Sigmoid colon (tissue), 7 donors: ENCODE measurements around the gene C1orf232. TPM values are rescaled to one million over a fixed set of nuclear protein-coding genes. Genes with fewer than 3 reads are reported as not detected.

Experiments
- DNase-seq: peaks from one replicate; pipeline ENCODE4 v3.0.0-alpha.2; 2019
- H3K27ac ChIP-seq, 4 donors: fragments of 200-600 bp; sonication (generic); one replicate each; pipeline ENCODE4 v1.5.1; 2016 to 2019; ENCODE audit warnings: mild to moderate bottlenecking in 1 of 4
- H3K27me3 ChIP-seq, 3 donors: fragments of 200-600 bp; sonication (generic); one replicate each; pipeline ENCODE4 v1.5.1; 2019; ENCODE audit warnings: mild to moderate bottlenecking in 1 of 3
- H3K36me3 ChIP-seq, 4 donors: fragments of 200-600 bp; sonication (generic); one replicate each; pipeline ENCODE4 v1.5.1; 2016 to 2019
- H3K4me1 ChIP-seq, 4 donors: fragments of 200-600 bp; sonication (generic); one replicate each; pipeline ENCODE4 v1.5.1; 2017 to 2019
- H3K4me3 ChIP-seq, 4 donors: fragments of 200-600 bp; sonication (generic); one replicate each; pipeline ENCODE4 v1.5.1; 2017 to 2019; ENCODE audit warnings: mild to moderate bottlenecking in 2 of 4, moderate library complexity in 1 of 4
- H3K9me3 ChIP-seq, 4 donors: fragments of 200-600 bp in 3 of 4; sonication (generic) in 3 of 4; one replicate each; pipeline versions ENCODE4 v1.5.1 to v1.6.1; 2013 to 2019
- EP300 ChIP-seq, 4 donors: sonication (generic); formaldehyde crosslinking; IDR thresholded peaks; one replicate each; pipeline ENCODE4 v1.6.1; 2017; ENCODE audit warnings: antibody characterized with exemption in 4 of 4
- POLR2A ChIP-seq, 2 donors: fragments of 450-650 bp; IDR thresholded peaks; one replicate each; pipeline ENCODE4 v1.6.1; 2016; ENCODE audit warnings: antibody characterized with exemption in 2 of 2, mild to moderate bottlenecking in 2 of 2, moderate library complexity in 2 of 2
- POLR2AphosphoS5 ChIP-seq, 4 donors: sonication (generic); formaldehyde crosslinking; IDR thresholded peaks; one replicate each; pipeline ENCODE4 v1.6.1; 2017; ENCODE audit warnings: antibody characterized with exemption in 4 of 4
- WGBS, 2 donors: extraction: QIAGEN DNeasy Blood & Tissue Kit; methylation state at CpG; one replicate each; pipeline ENCODE4 v1.1.7; 2013; 5-methylcytosine and 5-hydroxymethylcytosine counted together
- intact Hi-C: fragments of 100-400 bp; cut with DNase I; formaldehyde crosslinking; loops from one replicate; pipeline ENCODE4 v1.15.1; 2023
- polyA plus RNA-seq, 3 donors: library from polyadenylated mRNA; stranded (reverse); fragments of 200-250 nt; gene quantifications; one replicate each; pipeline ENCODE4 v1.2.3, GENCODE V29; 2013
- total RNA-seq, 4 donors: library from RNA; depleted of rRNA; stranded (reverse); fragments of >200 nt; gene quantifications; one replicate each; pipeline ENCODE4 v1.1.0, GENCODE V29; 2016
- TF ChIP-seq, protein P1 (sequence below), 4 experiments: fragments of 450-650 bp in 3 of 4; fragments of 200-600 bp in 1 of 4; IDR thresholded peaks; one replicate each; pipeline ENCODE4 v1.5.1; 2016 to 2019; ENCODE audit warnings: antibody characterized with exemption in 4 of 4, mild to moderate bottlenecking in 3 of 4, moderate library complexity in 2 of 4
- donor health status: healthy with polysubstance abuse.
- donor health status: Bipolar disorder and iron deficiency.
- donor health status: healthy.

C1orf232 gene
- total and polyA plus RNA-seq, 7 donors = not detected

DNA sequence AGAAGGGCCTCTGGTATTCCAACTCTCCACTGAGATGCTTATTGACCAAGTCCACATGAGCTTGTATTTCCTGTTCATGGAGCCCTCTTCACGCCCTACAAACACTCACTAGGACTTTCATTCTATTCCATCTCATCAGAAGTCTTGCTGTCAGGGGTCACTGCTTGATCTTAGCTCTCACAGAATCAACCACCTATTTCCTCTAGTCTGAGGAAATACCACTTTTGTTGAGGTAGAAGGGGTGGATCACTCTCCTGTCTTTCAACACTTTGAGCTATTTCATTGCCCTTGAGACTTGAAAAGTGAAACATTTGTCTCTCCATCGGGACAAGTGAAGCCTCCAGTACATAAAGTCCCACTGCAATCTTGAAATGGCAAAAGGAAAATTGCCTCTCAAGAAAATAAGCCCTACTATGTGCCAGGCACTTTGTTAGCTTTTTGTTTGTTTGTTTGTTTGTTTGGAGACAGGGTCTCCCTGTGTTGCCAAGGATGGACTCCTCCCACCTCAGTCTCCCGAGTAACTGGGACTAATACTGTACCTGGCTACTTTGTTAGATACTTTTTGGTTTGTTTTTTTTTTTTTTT, 29.7 kb downstream of the C1orf232 start:
- no peaks in the 10 kb centered on the region for H3K4me1 ChIP-seq
- H3K27ac ChIP-seq = no peak overlapping the region
- H3K9me3 ChIP-seq = no peaks in the 10 kb centered on the region
- 67 to 72% methylated on average over 3 of the region's 3 CpGs for WGBS, 2 donors
- no peak for DNase-seq
- TF ChIP-seq POLR2A (IDR thresholded peaks at IDR 0.05) (no peak), EP300 (IDR thresholded peaks at IDR 0.05) (no peak), POLR2AphosphoS5 (IDR thresholded peaks at IDR 0.05) (no peak)
- TF ChIP-seq, protein P1, sequence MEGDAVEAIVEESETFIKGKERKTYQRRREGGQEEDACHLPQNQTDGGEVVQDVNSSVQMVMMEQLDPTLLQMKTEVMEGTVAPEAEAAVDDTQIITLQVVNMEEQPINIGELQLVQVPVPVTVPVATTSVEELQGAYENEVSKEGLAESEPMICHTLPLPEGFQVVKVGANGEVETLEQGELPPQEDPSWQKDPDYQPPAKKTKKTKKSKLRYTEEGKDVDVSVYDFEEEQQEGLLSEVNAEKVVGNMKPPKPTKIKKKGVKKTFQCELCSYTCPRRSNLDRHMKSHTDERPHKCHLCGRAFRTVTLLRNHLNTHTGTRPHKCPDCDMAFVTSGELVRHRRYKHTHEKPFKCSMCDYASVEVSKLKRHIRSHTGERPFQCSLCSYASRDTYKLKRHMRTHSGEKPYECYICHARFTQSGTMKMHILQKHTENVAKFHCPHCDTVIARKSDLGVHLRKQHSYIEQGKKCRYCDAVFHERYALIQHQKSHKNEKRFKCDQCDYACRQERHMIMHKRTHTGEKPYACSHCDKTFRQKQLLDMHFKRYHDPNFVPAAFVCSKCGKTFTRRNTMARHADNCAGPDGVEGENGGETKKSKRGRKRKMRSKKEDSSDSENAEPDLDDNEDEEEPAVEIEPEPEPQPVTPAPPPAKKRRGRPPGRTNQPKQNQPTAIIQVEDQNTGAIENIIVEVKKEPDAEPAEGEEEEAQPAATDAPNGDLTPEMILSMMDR (IDR thresholded peaks at IDR 0.05) = no peak
- H3K4me3 ChIP-seq = no peak overlapping the region
- H3K27me3 ChIP-seq = no peaks in the 10 kb centered on the region
- intact Hi-C loops = no loop called here
- no peaks in the 10 kb centered on the region for H3K36me3 ChIP-seq

DNA sequence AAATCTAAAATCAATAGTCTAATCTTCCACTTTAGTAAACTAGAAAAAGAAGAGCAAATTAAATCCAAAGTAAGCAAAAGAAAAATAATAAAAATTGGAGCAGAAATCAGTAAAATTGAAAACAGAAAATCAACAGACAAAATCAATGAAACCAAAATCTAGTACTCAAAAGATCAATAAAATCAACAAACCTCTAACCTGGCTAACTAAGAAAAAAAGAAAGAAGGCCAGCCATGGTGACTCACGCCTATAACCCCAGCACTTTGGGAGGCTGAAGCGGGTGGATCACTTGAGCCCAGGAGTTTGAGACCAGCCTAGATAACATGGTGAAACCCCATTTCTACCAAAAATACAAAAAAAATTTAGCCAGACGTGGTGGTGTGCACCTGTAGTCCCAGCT, 34.3 kb downstream of the C1orf232 start:
- 87 to 94% methylated on average over 3 of the region's 3 CpGs for WGBS, 2 donors
- no peaks in the 10 kb centered on the region for H3K36me3 ChIP-seq
- no peak for DNase-seq
- H3K27ac ChIP-seq = no peak overlapping the region
- no peaks in the 10 kb centered on the region for H3K4me1 ChIP-seq
- H3K4me3 ChIP-seq = no peak overlapping the region
- H3K27me3 ChIP-seq = no peaks in the 10 kb centered on the region
- TF ChIP-seq, protein P1 (IDR thresholded peaks at IDR 0.05) = no peak
- TF ChIP-seq POLR2AphosphoS5 (IDR thresholded peaks at IDR 0.05) = no peak
- intact Hi-C loops = no loop called here
- H3K9me3 ChIP-seq = no peaks in the 10 kb centered on the region

DNA sequence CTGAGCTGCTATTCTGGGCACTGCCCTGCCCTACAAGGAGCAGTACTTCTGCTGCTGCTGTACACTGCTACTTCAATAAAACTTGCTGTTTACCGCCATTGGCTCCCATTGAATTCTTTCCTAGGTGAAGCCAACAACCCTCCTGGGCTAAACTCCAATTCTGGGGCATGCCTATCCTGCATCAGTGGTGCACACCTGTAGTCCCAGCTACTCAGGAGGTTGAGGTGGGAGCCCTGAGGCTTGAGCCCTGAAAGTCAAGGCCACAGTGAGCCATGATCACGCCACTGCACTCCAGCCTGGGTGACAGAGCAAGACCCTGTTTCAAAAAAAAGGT, 36.0 kb downstream of the C1orf232 start:
- no peak for DNase-seq
- intact Hi-C loops = no loop called here
- Histone ChIP-seq H3K36me3 (no peaks in the 10 kb centered on the region), H3K9me3 (no peaks in the 10 kb centered on the region), H3K27ac (no peak overlapping the region), H3K4me1 (peaks cover 0 to 6% (median under 1%) of the 10 kb centered on the region in 4 donors), H3K27me3 (no peaks in the 10 kb centered on the region), H3K4me3 (no peak overlapping the region)
- TF ChIP-seq EP300 (IDR thresholded peaks at IDR 0.05) (no peak), POLR2A (IDR thresholded peaks at IDR 0.05) (no peak), POLR2AphosphoS5 (IDR thresholded peaks at IDR 0.05) (no peak)
- TF ChIP-seq, protein P1 (IDR thresholded peaks at IDR 0.05) = no peak
- 81 to 90% methylated on average over 2 of the region's 2 CpGs for WGBS, 2 donors

DNA sequence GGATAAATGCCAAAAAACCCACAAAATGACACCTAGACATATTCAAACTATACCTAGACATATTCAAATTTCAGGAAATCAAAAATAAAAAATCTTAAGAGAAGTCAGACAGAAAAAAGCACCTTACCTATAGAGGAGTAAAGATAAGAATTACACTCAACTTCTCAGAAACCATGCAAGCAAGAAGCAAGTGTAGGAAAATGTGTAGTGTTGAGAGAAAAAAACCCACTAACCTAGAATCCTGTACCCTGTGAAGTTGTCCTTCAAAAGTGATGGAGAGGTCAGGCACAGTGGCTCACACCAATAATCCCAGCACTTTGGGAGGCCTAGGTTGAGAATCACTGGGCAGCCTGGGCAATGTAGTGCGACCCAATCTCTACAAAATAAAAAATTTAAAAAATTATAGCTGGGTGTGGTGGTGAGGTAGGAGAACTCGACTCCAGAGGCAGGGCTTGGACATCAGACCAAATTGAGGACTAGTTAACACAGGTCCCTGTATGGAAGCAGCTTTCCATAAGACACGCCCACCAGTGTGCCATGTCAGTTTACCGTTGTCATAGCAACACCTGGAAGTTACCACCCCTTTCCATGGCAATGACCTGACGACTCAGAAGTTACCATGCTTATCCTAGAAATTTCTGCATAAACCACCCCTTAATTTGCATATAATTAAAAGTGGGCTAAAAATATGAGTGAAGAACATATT, 36.5 kb downstream of the C1orf232 start:
- no peak for TF ChIP-seq POLR2A (IDR thresholded peaks at IDR 0.05)
- Histone ChIP-seq H3K27ac (no peak overlapping the region), H3K27me3 (no peaks in the 10 kb centered on the region), H3K4me3 (no peak overlapping the region), H3K9me3 (no peaks in the 10 kb centered on the region), H3K36me3 (no peaks in the 10 kb centered on the region), H3K4me1 (peaks cover 0 to 10% (median 2%) of the 10 kb centered on the region in 4 donors)
- 52 to 73% methylated on average over 5 of the region's 5 CpGs for WGBS, 2 donors
- no peak for DNase-seq
- intact Hi-C loops = no loop called here

DNA sequence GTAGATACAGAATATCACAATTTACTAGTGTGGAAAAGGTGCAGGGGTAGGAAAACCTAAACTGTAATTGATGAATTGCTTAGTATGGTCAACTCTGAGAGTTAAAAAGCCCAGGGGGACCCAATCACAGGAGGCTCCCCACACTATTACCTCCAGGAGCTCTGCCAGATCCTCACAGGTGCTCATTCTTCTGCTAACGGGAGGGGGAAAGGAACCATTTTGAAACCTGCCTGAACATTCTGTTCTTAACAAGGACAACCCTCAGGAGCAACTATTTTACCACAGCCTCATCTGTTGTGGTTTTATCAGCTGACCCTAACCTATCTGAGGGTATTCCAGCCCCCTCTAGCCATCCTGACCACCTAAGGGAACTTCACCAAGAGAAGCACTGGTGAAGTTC, 38.1 kb downstream of the C1orf232 start:
- 24 to 69% methylated on average over 1 of the region's 1 CpG for WGBS, 2 donors
- no peak for TF ChIP-seq POLR2AphosphoS5 (IDR thresholded peaks at IDR 0.05)
- TF ChIP-seq EP300 (IDR thresholded peaks at IDR 0.05) = no peak
- TF ChIP-seq, protein P1 (IDR thresholded peaks at IDR 0.05) = no peak
- no peak for TF ChIP-seq POLR2A (IDR thresholded peaks at IDR 0.05)
- intact Hi-C loops = no loop called here

More for the DNA sequence above, 38.1 kb downstream of the C1orf232 start:
- no peak for DNase-seq
- no peaks in the 10 kb centered on the region for H3K9me3 ChIP-seq
- H3K4me1 ChIP-seq = peaks cover 0 to 11% (median 2%) of the 10 kb centered on the region in 4 donors
- H3K27me3 ChIP-seq = no peaks in the 10 kb centered on the region
- H3K4me3 ChIP-seq = no peak overlapping the region
- no peak overlapping the region for H3K27ac ChIP-seq
- no peaks in the 10 kb centered on the region for H3K36me3 ChIP-seq
